OCI-LY7 (cell line): ENCODE data around the gene CPT1A. TPM values are rescaled to one million over a fixed set of nuclear protein-coding genes. Genes with fewer than 3 reads are reported as not detected.
A peak's percentile ranks its signal among the peaks of the same experiment; 100 is the strongest.

ENCODE experiments used
- BruUV-seq: library from RNA; stranded (reverse); fragments of 400-500 nt; replicated peaks from 2 replicates; lab custom pipeline; 2021; lab: Mats Ljungman, UMichigan
- CTCF ChIA-PET: fragments of 300-600 bp; sonication (Branson Sonifier 250); formaldehyde crosslinking; loops from one replicate; lab custom pipeline; 2022; ENCODE audit warnings: antibody characterized with exemption; ENCODE audit not compliant: unreplicated experiment; lab: Charles Lee
- POLR2A ChIA-PET: fragments of 300-600 bp; sonication (Branson Sonifier 250); formaldehyde crosslinking; loops from one replicate; lab custom pipeline; 2022; ENCODE audit warnings: antibody characterized with exemption; lab: Charles Lee
- DNase-seq: peaks from one replicate; pipeline ENCODE4 v3.0.0-alpha.2; 2015; ENCODE audit warnings: low spot score
- H2AFZ ChIP-seq: fragments of 200-600 bp; sonication (generic), shearing (Covaris generic); 2 replicates; pipeline ENCODE4 v1.6.1; 2014; ENCODE audit warnings: mild to moderate bottlenecking, antibody characterized with exemption, low read length, moderate library complexity
- H3K27ac ChIP-seq: fragments of 200-600 bp; sonication (generic); 2 replicates; pipeline ENCODE4 v1.5.1; 2014; ENCODE audit warnings: mixed run types, low read depth, mild to moderate bottlenecking, moderate library complexity, low read length, inconsistent platforms; ENCODE audit not compliant: poor library complexity, severe bottlenecking
- H3K36me3 ChIP-seq: fragments of 200-600 bp; sonication (generic); 2 replicates; pipeline ENCODE4 v1.6.1; 2014; ENCODE audit warnings: mild to moderate bottlenecking, antibody characterized with exemption, low read length, moderate library complexity, mixed read lengths; ENCODE audit not compliant: insufficient read depth
- H3K4me1 ChIP-seq: fragments of 200-600 bp; sonication (generic); 2 replicates; pipeline ENCODE4 v1.5.1; 2014; ENCODE audit warnings: mild to moderate bottlenecking, low read length; ENCODE audit not compliant: insufficient read depth, poor library complexity, severe bottlenecking
- H3K4me2 ChIP-seq: fragments of 200-600 bp; sonication (generic); 2 replicates; pipeline ENCODE4 v1.6.1; 2014; ENCODE audit warnings: mild to moderate bottlenecking, low read length
- H3K4me3 ChIP-seq: fragments of 200-600 bp; sonication (generic); 2 replicates; pipeline ENCODE4 v1.5.1; 2014; ENCODE audit warnings: mild to moderate bottlenecking, low read depth, low read length; ENCODE audit not compliant: poor library complexity, severe bottlenecking
- H3K79me2 ChIP-seq: fragments of 200-600 bp; sonication (generic); 2 replicates; pipeline ENCODE4 v1.6.1; 2016; ENCODE audit warnings: low read depth, mild to moderate bottlenecking, low read length, moderate library complexity, mixed read lengths; ENCODE audit not compliant: insufficient read depth
- H3K9me2 ChIP-seq: fragments of 200-600 bp; sonication (generic); 2 replicates; pipeline ENCODE4 v1.6.1; 2016; ENCODE audit warnings: mild to moderate bottlenecking, low read length, mixed read lengths; ENCODE audit not compliant: insufficient read depth
- H3K9me3 ChIP-seq: fragments of 200-600 bp; sonication (generic); 2 replicates; pipeline ENCODE4 v1.6.1; 2014; ENCODE audit warnings: mild to moderate bottlenecking, mixed run types, low read length, mixed read lengths
- H4K20me1 ChIP-seq: fragments of 200-600 bp; sonication (generic); 2 replicates; pipeline ENCODE4 v1.6.1; 2014; ENCODE audit warnings: mild to moderate bottlenecking, antibody characterized with exemption, low read length, moderate library complexity, mixed read lengths; ENCODE audit not compliant: insufficient read depth
- CTCF ChIP-seq: fragments of 200-600 bp; sonication (generic); conservative IDR thresholded peaks from 2 replicates; pipeline ENCODE4 v1.5.1; 2014; ENCODE audit warnings: mild to moderate bottlenecking, antibody characterized with exemption, low read length, moderate library complexity, mixed read lengths
- EZH2phosphoT487 ChIP-seq: fragments of 200-600 bp; sonication (generic); IDR thresholded peaks from 2 replicates; pipeline ENCODE4 v1.6.1; 2018; ENCODE audit warnings: low read depth, borderline replicate concordance, mild to moderate bottlenecking, mixed run types, antibody characterized with exemption, low read length, moderate library complexity, mixed read lengths
- intact Hi-C: fragments of 100-400 bp; cut with micrococcal nuclease; formaldehyde crosslinking; loops from one replicate; pipeline ENCODE4 v1.10.0; 2022; ENCODE audit not compliant: unreplicated experiment
- total RNA-seq, 2 experiments: library from RNA; depleted of rRNA in 1 of 2; stranded (reverse); fragments of >200 nt in 1 of 2; shearing (Covaris generic) in 1 of 2; gene quantifications; 2 replicates each; pipeline ENCODE4 v1.2.3, GENCODE V29; 2014 to 2022

The CPT1A gene
- total RNA-seq, 2 experiments from 2014 or later = 7.0 to 17.2 TPM

DNA sequence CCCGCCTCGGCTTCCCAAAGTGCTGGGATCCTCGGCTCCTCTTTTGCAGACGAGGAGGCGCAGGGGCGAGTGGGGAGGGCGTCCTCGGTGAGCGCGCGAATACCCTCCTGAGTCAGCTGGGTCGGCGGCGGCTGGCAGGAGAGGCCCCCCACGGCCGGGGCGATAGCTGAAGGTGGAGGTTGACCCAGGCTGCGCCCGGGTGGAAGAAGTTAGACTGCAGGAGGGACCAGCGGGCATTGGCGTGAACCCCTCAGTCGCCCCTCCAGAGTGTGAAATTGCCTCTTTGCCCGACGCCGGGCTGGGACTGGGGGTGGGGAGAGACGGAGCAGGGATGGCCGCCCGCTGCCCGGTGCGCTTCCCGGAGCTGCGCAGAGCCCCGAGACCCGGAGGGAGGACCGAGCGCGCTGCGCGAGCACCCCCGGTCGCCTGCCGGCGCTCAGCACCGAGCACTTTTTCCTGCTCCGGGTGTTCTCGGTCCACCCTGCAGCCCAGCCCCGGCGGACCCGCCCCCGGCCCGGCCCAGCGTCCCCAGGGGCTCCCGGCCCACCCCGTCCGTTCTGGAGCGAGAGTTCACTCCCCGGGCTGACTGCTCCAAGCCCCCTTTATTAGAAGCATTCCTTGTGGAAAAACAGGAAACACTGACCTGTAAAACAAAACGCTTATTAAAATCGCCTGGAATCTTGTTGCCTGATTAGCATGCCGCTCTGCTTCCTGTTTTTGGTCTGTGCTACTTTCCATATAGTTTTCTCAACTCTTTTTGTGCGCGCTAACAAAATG is 13.7 kb upstream of the CPT1A start:
- Histone ChIP-seq H3K4me2 (0 out of 2 replicates have a peak overlapping the region, but pooled peaks have one; percentile 2), H4K20me1 (no peaks in the 10 kb centered on the region), H3K27ac (no peak overlapping the region), H3K9me3 (no peaks in the 10 kb centered on the region), H3K4me1 (no peaks in the 10 kb centered on the region), H3K9me2 (no peaks in the 10 kb centered on the region), H3K4me3 (peak overlapping the region; percentile 24), H2AFZ (no peak overlapping the region), H3K36me3 (no peaks in the 10 kb centered on the region), H3K79me2 (no peaks in the 10 kb centered on the region)
- BruUV-seq = no TSS peak
- DNase-seq = no peak
- ChIA-PET CTCF (no interaction called here), POLR2A (no interaction called here)
- no peak for TF ChIP-seq EZH2phosphoT487
- no peak for TF ChIP-seq CTCF
- intact Hi-C loops = no loop called here

DNA sequence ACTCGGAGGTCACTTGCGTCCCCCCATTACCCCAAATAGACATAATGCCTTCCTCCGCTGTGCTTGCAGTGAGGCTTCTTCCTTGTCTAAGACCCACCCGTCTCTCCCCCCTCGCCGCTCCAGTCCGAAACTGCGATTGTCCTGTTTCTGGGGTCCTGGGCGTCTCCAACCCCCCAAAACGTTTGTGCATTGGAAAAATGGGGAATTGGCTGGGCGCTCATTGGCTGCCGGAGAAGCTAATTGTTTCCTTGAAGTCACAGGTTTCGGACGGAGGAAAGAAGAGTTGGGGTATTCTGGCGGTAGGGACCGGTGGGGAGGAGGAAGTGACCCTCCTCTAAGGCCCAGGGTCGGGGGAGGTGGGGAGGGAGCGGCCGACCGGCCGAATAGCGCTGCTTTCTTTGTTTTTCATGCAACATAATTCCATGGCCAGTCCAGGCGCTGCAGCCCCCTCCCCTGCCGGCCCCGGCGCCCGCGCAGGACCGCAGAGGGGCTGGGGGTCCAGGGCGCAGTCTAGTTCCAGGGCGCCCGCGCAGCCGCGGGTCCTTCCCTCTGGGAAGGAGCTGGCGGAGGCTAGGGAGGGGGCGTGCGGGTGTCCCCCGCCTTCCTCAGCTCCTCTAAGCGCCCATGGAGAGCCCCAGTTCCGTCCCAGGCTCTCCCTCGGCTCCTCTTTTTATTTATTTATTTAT is 12.7 kb upstream of the CPT1A start:
- no peak overlapping the region for H3K27ac ChIP-seq
- ChIA-PET CTCF (no interaction called here), POLR2A (interaction anchor here (0.6 kb wide), 1 partner anchor 34 kb away, joined by 5 read pairs; no protein-coding TSS in a partner anchor)
- H3K9me2 ChIP-seq = no peaks in the 10 kb centered on the region
- H2AFZ ChIP-seq = no peak overlapping the region
- no peaks in the 10 kb centered on the region for H3K36me3 ChIP-seq
- no peaks in the 10 kb centered on the region for H4K20me1 ChIP-seq
- no TSS peak for BruUV-seq
- no peaks in the 10 kb centered on the region for H3K4me1 ChIP-seq
- no peak overlapping the region for H3K4me3 ChIP-seq
- DNase-seq = no peak
- intact Hi-C loops = no loop called here
- TF ChIP-seq EZH2phosphoT487 = no peak
- no peak for TF ChIP-seq CTCF
- no peaks in the 10 kb centered on the region for H3K9me3 ChIP-seq
- no peaks in the 10 kb centered on the region for H3K79me2 ChIP-seq
- H3K4me2 ChIP-seq = no peak overlapping the region

DNA sequence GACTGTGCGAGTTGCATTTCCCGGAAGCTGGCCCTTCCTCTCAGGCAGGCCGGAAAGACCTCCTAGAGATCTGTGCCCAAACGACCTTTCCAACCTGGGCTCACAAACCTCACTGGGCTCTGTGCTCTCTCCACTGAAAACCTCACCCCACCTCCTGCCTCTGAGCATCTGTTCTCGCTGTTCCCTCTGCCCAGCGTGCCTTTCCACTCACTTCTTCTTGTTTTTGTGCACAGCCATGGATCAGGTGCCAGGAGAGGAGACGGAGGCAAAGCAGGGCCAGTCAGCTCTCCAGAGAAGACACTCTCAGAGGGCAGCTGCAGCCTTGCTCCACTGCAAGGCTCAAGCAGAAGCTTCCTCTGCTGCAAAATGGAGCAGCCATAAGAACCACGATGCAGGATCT is 10.9 kb upstream of the CPT1A start:
- Histone ChIP-seq H3K4me3 (no peak overlapping the region), H3K9me2 (no peaks in the 10 kb centered on the region), H3K4me1 (no peaks in the 10 kb centered on the region), H3K27ac (no peak overlapping the region), H3K9me3 (no peaks in the 10 kb centered on the region), H3K4me2 (no peak overlapping the region), H2AFZ (no peak overlapping the region), H4K20me1 (no peaks in the 10 kb centered on the region), H3K79me2 (no peaks in the 10 kb centered on the region), H3K36me3 (no peaks in the 10 kb centered on the region)
- POLR2A ChIA-PET = no interaction called here
- BruUV-seq = no TSS peak
- no peak for TF ChIP-seq EZH2phosphoT487
- no peak for TF ChIP-seq CTCF
- no peak for DNase-seq
- CTCF ChIA-PET = no interaction called here
- intact Hi-C loops = no loop called here
